ENCODE measurements around the gene LAMA3. TPM values are rescaled to one million over a fixed set of nuclear protein-coding genes. Genes with fewer than 3 reads are reported as not detected.

Gene LAMA3
- total and polyA plus RNA-seq, 2 of the 13 experiments (the other 11 are each of a cell fraction or from before 2014, with no cell fraction given): 0.45 to 2.2 TPM

DNA sequence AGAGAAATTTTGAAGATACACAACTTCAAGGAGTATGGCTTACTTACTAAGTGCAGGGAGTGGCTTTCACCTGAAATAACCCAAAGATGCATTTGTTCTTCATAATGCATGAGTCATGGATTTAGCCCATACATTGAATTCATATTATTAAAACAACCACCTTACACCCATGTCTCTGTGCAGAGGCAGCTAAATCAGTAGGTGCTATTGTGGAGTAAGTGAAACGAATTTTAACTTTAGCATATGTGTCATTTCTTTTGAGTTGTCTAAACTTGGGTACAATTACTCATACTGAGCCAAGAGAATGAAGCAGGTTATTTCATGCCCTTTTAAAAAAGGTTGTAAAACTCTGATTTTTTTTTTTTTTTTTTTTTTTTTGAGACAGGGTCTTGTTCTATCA, 15.5 kb upstream of the LAMA3 start (continued):
- TF ChIP-seq, protein P1, sequence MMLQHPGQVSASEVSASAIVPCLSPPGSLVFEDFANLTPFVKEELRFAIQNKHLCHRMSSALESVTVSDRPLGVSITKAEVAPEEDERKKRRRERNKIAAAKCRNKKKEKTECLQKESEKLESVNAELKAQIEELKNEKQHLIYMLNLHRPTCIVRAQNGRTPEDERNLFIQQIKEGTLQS (CRISPR knock-in tag; IDR thresholded peaks at IDR 0.05): no peak
- TF ChIP-seq SKIL (CRISPR knock-in tag; IDR thresholded peaks at IDR 0.05; ENCODE audit: borderline replicate concordance) (no peak), SP2 (CRISPR knock-in tag; IDR thresholded peaks at IDR 0.05) (no peak), RBFOX2 (IDR thresholded peaks at IDR 0.05; ENCODE audit: low read depth, low read length) (no peak), ZNF589 (CRISPR knock-in tag; conservative IDR thresholded peaks at IDR 0.05) (no peak), ZNF850 (CRISPR knock-in tag; conservative IDR thresholded peaks at IDR 0.05) (no peak)

GRCh38 chr18:23675236-23675635, 14.0 kb upstream of the LAMA3 start:
- no peaks in the 10 kb centered on the region for H3K9me3 ChIP-seq (ENCODE audit: low read length)
- no TSS peak for BruUV-seq (replicated peaks)
- no peak overlapping the region for H3K9ac ChIP-seq (ENCODE audit: insufficient read depth, low read depth, low read length)
- H3K27ac ChIP-seq (ENCODE audit: extremely low read length, insufficient read depth, low read length): no peak overlapping the region
- no peaks in the 10 kb centered on the region for H3K79me2 ChIP-seq (ENCODE audit: insufficient read depth, low read length)
- intact Hi-C loops (cut with micrococcal nuclease; ENCODE audit: unreplicated experiment) (no loop called here), in situ Hi-C loops (cut with HindIII; ENCODE audit: extremely low pct_ligation_motif_present, low pct_unique_long_range_greater_than_20kb) (no loop called here)
- no peak overlapping the region for H2AFZ ChIP-seq (ENCODE audit: low read length)
- H3K36me3 ChIP-seq (replicated peaks in 1 of 2; ENCODE audit: control insufficient read depth in 1 of 2, insufficient read depth in 2 of 2, low read length in 2 of 2): no peaks in the 10 kb centered on the region
- DNase-seq (ENCODE audit: low spot score) (no peak), ATAC-seq (no peak), FAIRE-seq (no peak)
- no peak overlapping the region for H3K4me2 ChIP-seq (ENCODE audit: low read depth, low read length)
- H3K4me1 ChIP-seq (ENCODE audit: insufficient read depth, low read length): no peaks in the 10 kb centered on the region
- TF ChIP-seq SUZ12 (IDR thresholded peaks at IDR 0.05; ENCODE audit: low read depth, low read length) (no peak), REL (CRISPR knock-in tag; conservative IDR thresholded peaks at IDR 0.05) (no peak), ZNF883 (CRISPR knock-in tag; IDR thresholded peaks at IDR 0.05; ENCODE audit: not compliant biosample characterization) (no peak), ZMYM2 (CRISPR knock-in tag; IDR thresholded peaks at IDR 0.05) (no peak), U2AF1 (optimal IDR thresholded peaks at IDR 0.05; ENCODE audit: low read depth, low read length) (no peak), FOXO1 (CRISPR knock-in tag; IDR thresholded peaks at IDR 0.05) (no peak), ZNF7 (CRISPR knock-in tag; IDR thresholded peaks at IDR 0.05) (no peak), ZNF879 (CRISPR knock-in tag; IDR thresholded peaks at IDR 0.05) (no peak), REXO4 (CRISPR knock-in tag; IDR thresholded peaks at IDR 0.05; ENCODE audit: borderline replicate concordance) (no peak)
- H3K4me3 ChIP-seq (replicated peaks in 1 of 3; ENCODE audit: insufficient read depth in 1 of 3, low read depth in 2 of 3, low read length in 3 of 3): no peak overlapping the region
- ChIA-PET POLR2A (no interaction called here), CTCF (ENCODE audit: low intra/inter-chr PET ratio, low total read pairs) (no interaction called here)
- peaks cover 0 to 3% of the 10 kb centered on the region in 2 experiments; a peak in 1 of 5 replicates for H3K27me3 ChIP-seq (ENCODE audit: control insufficient read depth in 1 of 2, insufficient read depth in 2 of 2, low read length in 2 of 2)
- no peaks in the 10 kb centered on the region for H4K20me1 ChIP-seq (ENCODE audit: insufficient read depth, low read length)
